OCI-LY3 (cell line): ENCODE measurements around the gene WDR93.

ENCODE experiments used
- CTCF ChIP-seq: fragments of 200-600, 300-600 bp; sonication (generic); IDR thresholded peaks from 2 replicates; pipeline ENCODE4 v1.5.1; 2014; ENCODE audit warnings: antibody characterized with exemption, low read length, low read depth
- EZH2phosphoT487 ChIP-seq: fragments of 200-600 bp; shearing (Covaris generic); IDR thresholded peaks from 2 replicates; pipeline ENCODE4 v1.6.1; 2018; ENCODE audit warnings: antibody characterized with exemption, mixed run types, low read depth

- TF ChIP-seq CTCF = no peak
- no peak for TF ChIP-seq EZH2phosphoT487
Observed at GRCh38 chr15:89761009-89761831, 70.6 kb downstream of the WDR93 start.
